ENCODE measurements around the gene NOP16.

DNA sequence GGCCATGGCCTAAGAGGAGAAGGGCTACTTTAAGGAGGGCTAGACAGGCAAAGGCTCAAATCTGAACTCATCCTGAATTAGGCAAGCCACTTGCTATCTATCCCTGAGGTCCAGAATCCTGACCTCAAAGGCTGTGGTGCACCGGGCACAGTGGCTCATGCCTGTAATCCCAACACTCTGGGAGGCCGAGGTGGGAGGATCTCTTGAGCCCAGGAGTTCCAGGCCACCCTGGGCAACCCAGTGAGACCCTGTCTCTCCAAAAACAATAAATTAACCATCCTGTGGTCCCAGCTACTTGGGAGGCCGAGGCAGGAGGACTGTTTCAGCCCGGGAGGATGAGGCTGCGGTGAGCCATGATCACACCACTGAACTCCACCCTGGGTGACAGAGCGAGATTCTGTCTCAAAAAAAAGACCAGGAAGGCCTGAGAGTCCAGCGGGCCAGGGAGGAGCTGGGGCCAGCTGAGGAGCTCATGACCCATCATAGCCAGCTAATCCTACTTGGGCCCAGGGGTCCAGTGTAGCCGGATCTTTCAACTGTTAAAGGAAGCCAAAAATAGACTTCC is 4.0 kb downstream of the NOP16 start:
- TF ChIP-seq, protein P1, sequence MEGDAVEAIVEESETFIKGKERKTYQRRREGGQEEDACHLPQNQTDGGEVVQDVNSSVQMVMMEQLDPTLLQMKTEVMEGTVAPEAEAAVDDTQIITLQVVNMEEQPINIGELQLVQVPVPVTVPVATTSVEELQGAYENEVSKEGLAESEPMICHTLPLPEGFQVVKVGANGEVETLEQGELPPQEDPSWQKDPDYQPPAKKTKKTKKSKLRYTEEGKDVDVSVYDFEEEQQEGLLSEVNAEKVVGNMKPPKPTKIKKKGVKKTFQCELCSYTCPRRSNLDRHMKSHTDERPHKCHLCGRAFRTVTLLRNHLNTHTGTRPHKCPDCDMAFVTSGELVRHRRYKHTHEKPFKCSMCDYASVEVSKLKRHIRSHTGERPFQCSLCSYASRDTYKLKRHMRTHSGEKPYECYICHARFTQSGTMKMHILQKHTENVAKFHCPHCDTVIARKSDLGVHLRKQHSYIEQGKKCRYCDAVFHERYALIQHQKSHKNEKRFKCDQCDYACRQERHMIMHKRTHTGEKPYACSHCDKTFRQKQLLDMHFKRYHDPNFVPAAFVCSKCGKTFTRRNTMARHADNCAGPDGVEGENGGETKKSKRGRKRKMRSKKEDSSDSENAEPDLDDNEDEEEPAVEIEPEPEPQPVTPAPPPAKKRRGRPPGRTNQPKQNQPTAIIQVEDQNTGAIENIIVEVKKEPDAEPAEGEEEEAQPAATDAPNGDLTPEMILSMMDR (IDR thresholded peaks at IDR 0.05), result no peak
- TF ChIP-seq POLR2A (IDR thresholded peaks at IDR 0.05), result no peak

Data from Peyer's patch (tissue), 4 donors.